ENCODE measurements around the gene TANGO2. TPM values are rescaled to one million over a fixed set of nuclear protein-coding genes. Genes with fewer than 3 reads are reported as not detected.

TANGO2 gene
- total RNA-seq, 1 donor from 2014 or later: 24.9 TPM

- H3K9me3 Mint-ChIP-seq (ENCODE audit: unreplicated experiment): no peaks in the 10 kb centered on the region
- no peak overlapping the region for H3K27ac Mint-ChIP-seq (ENCODE audit: unreplicated experiment)
- peaks cover 23% of the 10 kb centered on the region for H3K4me1 Mint-ChIP-seq (ENCODE audit: unreplicated experiment)
- peaks cover 17% of the 10 kb centered on the region for H3K27me3 Mint-ChIP-seq (ENCODE audit: unreplicated experiment)
- H3K36me3 Mint-ChIP-seq (ENCODE audit: unreplicated experiment): no peaks in the 10 kb centered on the region
- H3K4me3 Mint-ChIP-seq (ENCODE audit: unreplicated experiment): no peak overlapping the region
- TF ChIP-seq, protein P1, sequence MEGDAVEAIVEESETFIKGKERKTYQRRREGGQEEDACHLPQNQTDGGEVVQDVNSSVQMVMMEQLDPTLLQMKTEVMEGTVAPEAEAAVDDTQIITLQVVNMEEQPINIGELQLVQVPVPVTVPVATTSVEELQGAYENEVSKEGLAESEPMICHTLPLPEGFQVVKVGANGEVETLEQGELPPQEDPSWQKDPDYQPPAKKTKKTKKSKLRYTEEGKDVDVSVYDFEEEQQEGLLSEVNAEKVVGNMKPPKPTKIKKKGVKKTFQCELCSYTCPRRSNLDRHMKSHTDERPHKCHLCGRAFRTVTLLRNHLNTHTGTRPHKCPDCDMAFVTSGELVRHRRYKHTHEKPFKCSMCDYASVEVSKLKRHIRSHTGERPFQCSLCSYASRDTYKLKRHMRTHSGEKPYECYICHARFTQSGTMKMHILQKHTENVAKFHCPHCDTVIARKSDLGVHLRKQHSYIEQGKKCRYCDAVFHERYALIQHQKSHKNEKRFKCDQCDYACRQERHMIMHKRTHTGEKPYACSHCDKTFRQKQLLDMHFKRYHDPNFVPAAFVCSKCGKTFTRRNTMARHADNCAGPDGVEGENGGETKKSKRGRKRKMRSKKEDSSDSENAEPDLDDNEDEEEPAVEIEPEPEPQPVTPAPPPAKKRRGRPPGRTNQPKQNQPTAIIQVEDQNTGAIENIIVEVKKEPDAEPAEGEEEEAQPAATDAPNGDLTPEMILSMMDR (IDR thresholded peaks at IDR 0.05): no peak
- DNase-seq (ENCODE audit: extremely low spot score, unreplicated experiment): no peak
Measured at GRCh38 chr22:20017622-20017958, 3.3 kb upstream of the TANGO2 start.

DNA sequence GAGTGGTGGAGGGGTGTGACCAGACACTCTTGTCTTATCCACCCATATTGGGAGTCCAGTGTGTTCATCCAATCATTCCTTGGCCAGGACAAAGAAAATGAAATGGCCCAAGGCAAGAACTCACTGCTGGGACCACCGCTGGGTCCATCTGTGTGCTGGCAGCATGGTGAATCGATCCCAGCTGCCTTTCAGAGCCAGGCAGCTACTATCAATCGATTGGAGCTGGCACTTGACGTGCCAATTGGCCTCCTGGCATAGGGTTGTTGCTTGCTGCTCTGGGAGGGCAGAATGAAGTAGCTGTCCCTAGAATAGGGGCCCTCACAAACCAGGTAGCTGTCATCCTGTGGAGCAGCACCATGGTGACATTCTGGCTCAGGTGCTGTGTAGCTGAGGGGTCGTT lies 2.9 kb upstream of the TANGO2 start:
- Mint-ChIP-seq H3K4me3 (ENCODE audit: unreplicated experiment) (no peak overlapping the region), H3K4me1 (ENCODE audit: unreplicated experiment) (peaks cover 24% of the 10 kb centered on the region), H3K36me3 (ENCODE audit: unreplicated experiment) (no peaks in the 10 kb centered on the region), H3K9me3 (ENCODE audit: unreplicated experiment) (no peaks in the 10 kb centered on the region), H3K27ac (ENCODE audit: unreplicated experiment) (no peak overlapping the region), H3K27me3 (ENCODE audit: unreplicated experiment) (peaks cover 17% of the 10 kb centered on the region)
- no peak for DNase-seq (ENCODE audit: extremely low spot score, unreplicated experiment)
- TF ChIP-seq, protein P1 (IDR thresholded peaks at IDR 0.05): no peak

DNA sequence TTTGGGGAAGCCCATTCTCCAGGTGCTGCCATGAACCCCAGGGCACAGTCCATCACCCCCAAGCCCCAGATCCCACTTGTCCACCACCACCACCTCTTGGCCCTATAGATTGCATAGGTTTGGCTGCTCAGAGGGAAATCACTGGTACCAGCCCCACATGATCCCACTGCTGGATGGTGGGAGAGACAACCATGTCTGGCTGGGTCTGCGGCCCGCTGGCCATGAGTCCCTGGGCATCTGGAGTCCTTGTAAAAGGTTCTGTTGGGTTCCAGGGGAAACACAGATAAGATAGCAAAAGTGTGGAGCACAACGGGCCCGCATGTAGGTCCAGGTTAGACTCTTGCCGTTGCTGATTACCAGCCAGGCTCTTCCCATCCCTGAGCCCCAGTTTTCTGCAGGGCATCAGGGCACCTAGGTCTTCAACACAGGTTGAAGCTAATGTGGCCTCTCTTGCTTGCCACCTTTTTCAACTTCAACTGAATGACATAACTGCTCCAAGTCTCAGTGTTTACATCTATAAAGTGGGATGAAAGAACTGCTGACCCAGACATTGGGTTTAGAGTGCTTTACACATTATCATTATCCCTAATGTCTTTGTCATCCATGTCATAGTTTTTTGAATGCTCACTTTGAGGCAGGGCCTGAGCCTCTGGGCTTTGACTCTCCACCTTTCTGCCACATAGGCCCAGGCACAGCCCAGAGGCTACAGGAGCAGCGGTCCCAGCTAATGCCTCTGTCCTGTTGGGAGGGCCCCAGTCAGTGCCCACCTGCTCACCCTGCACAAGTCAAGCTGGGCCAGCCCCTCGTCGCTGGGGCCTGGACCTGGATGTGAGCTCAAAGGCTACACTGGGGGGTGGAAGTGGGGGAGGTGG lies 1.0 kb upstream of the TANGO2 start:
- Mint-ChIP-seq H3K4me1 (ENCODE audit: unreplicated experiment) (peaks cover 27% of the 10 kb centered on the region), H3K27ac (ENCODE audit: unreplicated experiment) (no peak overlapping the region), H3K9me3 (ENCODE audit: unreplicated experiment) (no peaks in the 10 kb centered on the region), H3K36me3 (ENCODE audit: unreplicated experiment) (no peaks in the 10 kb centered on the region), H3K27me3 (ENCODE audit: unreplicated experiment) (peaks cover 17% of the 10 kb centered on the region), H3K4me3 (ENCODE audit: unreplicated experiment) (peak overlapping the region; percentile 70)
- no peak for DNase-seq (ENCODE audit: extremely low spot score, unreplicated experiment)
- TF ChIP-seq, protein P1 (IDR thresholded peaks at IDR 0.05): no peak

DNA sequence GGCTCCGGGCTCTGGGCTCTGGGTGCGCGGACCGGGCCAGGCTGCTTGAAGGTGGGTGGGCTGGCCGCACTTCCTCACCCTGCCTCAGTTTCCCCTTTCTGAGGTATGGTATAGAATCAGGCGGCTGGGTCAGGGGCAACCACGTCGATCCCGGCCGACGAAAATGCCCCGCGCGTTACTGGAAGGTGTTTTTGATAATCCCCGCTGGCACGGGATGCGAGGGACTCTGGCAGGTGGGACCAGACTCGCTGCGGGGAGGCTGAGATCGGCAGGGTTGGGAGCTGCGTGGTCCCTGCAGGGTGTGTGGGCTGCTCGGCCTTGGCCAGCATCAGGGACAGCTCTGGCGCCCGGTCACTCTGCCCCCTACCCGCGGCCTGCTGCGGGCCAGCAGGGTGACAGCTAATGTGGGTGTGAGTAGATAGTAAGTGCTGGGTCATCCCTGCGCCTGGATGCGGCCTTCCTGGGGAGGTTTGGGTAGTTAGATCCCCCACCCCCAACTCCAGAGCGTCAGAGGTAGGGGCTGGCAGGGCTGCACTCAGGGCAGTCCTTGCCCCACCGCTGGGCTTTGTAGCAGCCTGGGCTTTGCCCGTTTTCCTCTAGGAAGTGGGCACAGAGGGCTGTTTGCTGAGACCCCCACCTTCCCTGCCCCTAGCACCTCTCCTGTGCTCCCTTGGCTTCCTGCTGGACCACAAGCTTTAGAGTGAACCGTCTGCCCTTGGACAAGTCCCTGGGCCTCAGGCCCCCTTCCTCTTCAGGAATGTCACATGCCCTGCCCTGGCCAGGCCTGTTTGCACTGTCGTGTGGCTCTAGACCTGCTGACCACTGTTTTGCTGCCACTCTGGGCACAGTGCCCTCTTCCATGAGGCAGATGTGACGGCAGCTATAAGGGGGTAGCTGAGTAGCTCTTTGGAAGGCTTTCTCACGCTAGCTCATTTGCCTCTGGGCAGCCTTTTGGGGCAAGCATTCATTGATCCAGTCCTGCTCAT lies 579 bp downstream of the TANGO2 start:
- Mint-ChIP-seq H3K4me3 (ENCODE audit: unreplicated experiment) (peak overlapping the region; percentile 86), H3K4me1 (ENCODE audit: unreplicated experiment) (peaks cover 27% of the 10 kb centered on the region), H3K27ac (ENCODE audit: unreplicated experiment) (peak overlapping the region; percentile 61), H3K9me3 (ENCODE audit: unreplicated experiment) (no peaks in the 10 kb centered on the region), H3K36me3 (ENCODE audit: unreplicated experiment) (no peaks in the 10 kb centered on the region), H3K27me3 (ENCODE audit: unreplicated experiment) (peaks cover 10% of the 10 kb centered on the region)
- DNase-seq (ENCODE audit: extremely low spot score, unreplicated experiment): no peak
- TF ChIP-seq, protein P1 (IDR thresholded peaks at IDR 0.05): no peak
